GM21529 (cell line): ENCODE data around the gene ZNF808.
"Not testable (repeated sequence)": the region's sequence is repeated elsewhere in the genome, so short reads cannot be mapped to it uniquely, and the experiment has no call there.

Source experiments
- ATAC-seq: cut with Tn5 transposase; IDR thresholded peaks from one replicate; pipeline ENCODE4 v1.9.1; 2021; ENCODE audit not compliant: unreplicated experiment

The ZNF808 gene

GRCh38 chr19:52527134-52527955 lies at the start of gene ZNF808:
Gene ZNF808 (plus strand): TSS chr19:52527668. CDS start chr19:52543285, 15,617 bp downstream.
- ATAC-seq: peak; percentile 84

- not testable (repeated sequence) for ATAC-seq
Measured at GRCh38 chr19:52484111-52484743, 43.2 kb upstream of the ZNF808 start.

GRCh38 chr19:52485064-52485463 lies 42.4 kb upstream of the ZNF808 start:
- not testable (repeated sequence) for ATAC-seq

GRCh38 chr19:52485561-52486240 lies 41.8 kb upstream of the ZNF808 start:
- not testable (repeated sequence) for ATAC-seq

GRCh38 chr19:52492201-52492993 lies 35.1 kb upstream of the ZNF808 start:
- no peak for ATAC-seq

- ATAC-seq: no peak
Measured at GRCh38 chr19:52492994-52493470, 34.4 kb upstream of the ZNF808 start.

- no peak for ATAC-seq
Measured at GRCh38 chr19:52494518-52494917, 33.0 kb upstream of the ZNF808 start.

GRCh38 chr19:52498571-52498970 lies 28.9 kb upstream of the ZNF808 start:
- no peak for ATAC-seq

- not testable (repeated sequence) for ATAC-seq
Measured at GRCh38 chr19:52500474-52500873, 27.0 kb upstream of the ZNF808 start.

GRCh38 chr19:52500991-52501390 lies 26.5 kb upstream of the ZNF808 start:
- not testable (repeated sequence) for ATAC-seq

- ATAC-seq: no peak
Measured at GRCh38 chr19:52507266-52507665, 20.2 kb upstream of the ZNF808 start.

- no peak for ATAC-seq
Measured at GRCh38 chr19:52516191-52516590, 11.3 kb upstream of the ZNF808 start.

GRCh38 chr19:52518646-52519045 lies 8.8 kb upstream of the ZNF808 start:
- no peak for ATAC-seq

- not testable (repeated sequence) for ATAC-seq
Measured at GRCh38 chr19:52519175-52519574, 8.3 kb upstream of the ZNF808 start.

GRCh38 chr19:52520013-52520412 lies 7.5 kb upstream of the ZNF808 start:
- ATAC-seq: no peak

- ATAC-seq: no peak
Measured at GRCh38 chr19:52522551-52522950, 4.9 kb upstream of the ZNF808 start.

GRCh38 chr19:52524086-52524485 lies 3.4 kb upstream of the ZNF808 start:
- no peak for ATAC-seq

- ATAC-seq: peak; percentile 3
Measured at GRCh38 chr19:52527956-52528351, 486 bp downstream of the ZNF808 start.

- ATAC-seq: no peak
Measured at GRCh38 chr19:52532480-52532879, 5.0 kb downstream of the ZNF808 start.

- no peak for ATAC-seq
Measured at GRCh38 chr19:52533901-52534300, 6.4 kb downstream of the ZNF808 start.

- not testable (repeated sequence) for ATAC-seq
Measured at GRCh38 chr19:52535385-52535770, 7.9 kb downstream of the ZNF808 start.
